SH-SY5Y (cell line): Measurements from ENCODE around the gene CIC.

Source experiments
- GATA2 ChIP-seq: IDR thresholded peaks from 2 replicates; pipeline ENCODE4 v1.6.1; 2011; ENCODE audit warnings: mild to moderate bottlenecking, low read depth, low read length
- GATA3 ChIP-seq: IDR thresholded peaks from 2 replicates; pipeline ENCODE4 v1.6.1; 2011; ENCODE audit warnings: low read depth, mild to moderate bottlenecking, low read length, moderate library complexity

- TF ChIP-seq GATA2, result no peak
- TF ChIP-seq GATA3, result no peak
Measured at GRCh38 chr19:42293540-42293939, 24.5 kb downstream of the CIC start.
